H1 (cell line): ENCODE data around the gene TERB2. TPM values are rescaled to one million over a fixed set of nuclear protein-coding genes. Genes with fewer than 3 reads are reported as not detected.
"Not testable (repeated sequence)": the region's sequence is repeated elsewhere in the genome, so short reads cannot be mapped to it uniquely, and the experiment has no call there.

Experiments used
- CTCF ChIA-PET: fragments of 300-600 bp; sonication (Branson Sonifier 250); formaldehyde crosslinking; loops from one replicate; lab custom pipeline; 2021; ENCODE audit not compliant: partially characterized antibody; lab: Charles Lee
- POLR2A ChIA-PET: fragments of 300-600 bp; sonication (Branson Sonifier 250); formaldehyde crosslinking; loops from one replicate; lab custom pipeline; 2021; ENCODE audit warnings: inconsistent platforms; ENCODE audit not compliant: partially characterized antibody; lab: Charles Lee
- DNase-seq, 2 experiments: peaks; one replicate each; pipeline versions ENCODE4 v3.0.0 to v3.0.0-alpha.2; 2010 to 2022; ENCODE audit warnings: low spot score in 2 of 2, low read depth in 1 of 2, mixed read lengths in 1 of 2
- FAIRE-seq: peaks from 2 replicates; lab custom pipeline; 2011; peaks lifted over from hg19 to GRCh38; lab: Jason Lieb, UNC
- H2AFZ ChIP-seq: 2 replicates; pipeline ENCODE4 v1.8.1; 2012; ENCODE audit warnings: low read length, inconsistent platforms
- H2AK5ac ChIP-seq: 2 replicates; pipeline ENCODE4 v1.6.1; 2013; ENCODE audit warnings: low read depth, low read length
- H2BK120ac ChIP-seq: replicated peaks from 2 replicates; pipeline ENCODE3; 2013; ENCODE audit warnings: low read depth, low read length, inconsistent platforms
- H2BK12ac ChIP-seq: 2 replicates; pipeline ENCODE4 v1.6.1; 2013; ENCODE audit warnings: low read depth, low read length
- H2BK15ac ChIP-seq: 2 replicates; pipeline ENCODE4 v1.6.1; 2013; ENCODE audit warnings: low read length
- H2BK20ac ChIP-seq: 2 replicates; pipeline ENCODE4 v1.6.1; 2013; ENCODE audit warnings: low read length
- H2BK5ac ChIP-seq: 2 replicates; pipeline ENCODE4 v1.6.1; 2013; ENCODE audit warnings: low read depth, low read length
- H3K14ac ChIP-seq: 2 replicates; pipeline ENCODE4 v1.6.1; 2013; ENCODE audit warnings: inconsistent platforms; ENCODE audit not compliant: insufficient read length
- H3K18ac ChIP-seq: 2 replicates; pipeline ENCODE4 v1.6.1; 2013; ENCODE audit warnings: low read length; ENCODE audit errors: extremely low read depth
- H3K23ac ChIP-seq: 2 replicates; pipeline ENCODE4 v1.6.1; 2013; ENCODE audit warnings: inconsistent platforms; ENCODE audit not compliant: insufficient read length
- H3K23me2 ChIP-seq: 2 replicates; pipeline ENCODE4 v1.6.1; 2013; ENCODE audit warnings: low read depth, low read length
- H3K27ac ChIP-seq: 2 replicates; pipeline ENCODE4 v1.6.1; 2011; ENCODE audit warnings: low read depth, low read length, inconsistent platforms
- H3K27me3 ChIP-seq, 4 experiments: replicated peaks in 1 of 4; 1 replicate in 1 of 4; 2 replicates in 3 of 4; pipeline versions ENCODE4 v1.6.1 to v1.8.1; 2011 to 2013; ENCODE audit warnings: low read length in 3 of 4, mild to moderate bottlenecking in 3 of 4, inconsistent platforms in 2 of 4, mixed read lengths in 2 of 4, moderate library complexity in 1 of 4; ENCODE audit not compliant: control insufficient read depth in 3 of 4, insufficient read depth in 3 of 4; ENCODE audit errors: extremely low read depth in 1 of 4
- H3K36me3 ChIP-seq, 4 experiments: 2 replicates each; pipeline versions ENCODE4 v1.6.1 to v1.8.1; 2011 to 2013; ENCODE audit warnings: mild to moderate bottlenecking in 4 of 4, low read length in 3 of 4, moderate library complexity in 2 of 4, control low read depth in 1 of 4, inconsistent platforms in 1 of 4; ENCODE audit not compliant: insufficient read depth in 4 of 4, control insufficient read depth in 2 of 4
- H3K4ac ChIP-seq: replicated peaks from 2 replicates; pipeline ENCODE3; 2013; ENCODE audit warnings: low read length, low read depth, mixed read lengths, inconsistent platforms; ENCODE audit not compliant: insufficient read length
- H3K4me1 ChIP-seq, 4 experiments: replicated peaks in 1 of 4; 1 replicate in 1 of 4; 2 replicates in 3 of 4; pipeline versions ENCODE4 v1.6.1 to v1.8.1; 2011 to 2013; ENCODE audit warnings: low read length in 3 of 4, inconsistent platforms in 2 of 4, mixed read lengths in 1 of 4; ENCODE audit not compliant: insufficient read depth in 4 of 4, control insufficient read depth in 3 of 4
- H3K4me2 ChIP-seq, 2 experiments: 2 replicates each; pipeline versions ENCODE4 v1.6.1 to v1.8.1; 2011 to 2013; ENCODE audit warnings: low read depth in 2 of 2, low read length in 2 of 2, control low read depth in 1 of 2, inconsistent platforms in 1 of 2, mild to moderate bottlenecking in 1 of 2; ENCODE audit not compliant: insufficient read depth in 1 of 2
- H3K4me3 ChIP-seq, 4 experiments: fragments of 200-600, 300-600 bp in 1 of 4; sonication (generic), shearing (Covaris generic), sonication (Bioruptor Twin) in 1 of 4; 2 replicates each; pipeline versions ENCODE4 v1.5.1 to v1.8.1; 2011 to 2016; ENCODE audit warnings: low read length in 4 of 4, low read depth in 3 of 4, control low read depth in 2 of 4, inconsistent platforms in 2 of 4, mild to moderate bottlenecking in 2 of 4, mixed read lengths in 1 of 4, moderate library complexity in 1 of 4; ENCODE audit not compliant: insufficient read depth in 2 of 4; ENCODE audit errors: extremely low read depth in 1 of 4
- H3K56ac ChIP-seq: replicated peaks from 2 replicates; pipeline ENCODE3; 2013; ENCODE audit warnings: low read depth, mild to moderate bottlenecking, mixed read lengths, low read length, inconsistent platforms; ENCODE audit not compliant: insufficient read length
- H3K79me1 ChIP-seq: 2 replicates; pipeline ENCODE4 v1.6.1; 2013; ENCODE audit warnings: low read depth, low read length, control low read depth
- H3K79me2 ChIP-seq, 2 experiments: 2 replicates each; pipeline versions ENCODE4 v1.6.1 to v1.8.1; 2012 to 2013; ENCODE audit warnings: low read length in 2 of 2, mild to moderate bottlenecking in 2 of 2, inconsistent platforms in 1 of 2; ENCODE audit not compliant: insufficient read depth in 2 of 2, control insufficient read depth in 1 of 2
- H3K9ac ChIP-seq, 4 experiments: replicated peaks in 1 of 4; 1 replicate in 1 of 4; 2 replicates in 3 of 4; pipeline versions ENCODE4 v1.6.1 to v1.8.1; 2011 to 2013; ENCODE audit warnings: low read depth in 3 of 4, low read length in 3 of 4, control low read depth in 2 of 4, mild to moderate bottlenecking in 2 of 4, moderate library complexity in 2 of 4, inconsistent platforms in 1 of 4; ENCODE audit errors: extremely low read depth in 1 of 4
- H3K9me3 ChIP-seq, 2 experiments: 2 replicates each; pipeline versions ENCODE4 v1.6.1 to v1.8.1; 2012 to 2013; ENCODE audit warnings: mild to moderate bottlenecking in 2 of 2, moderate library complexity in 2 of 2, control low read depth in 1 of 2, inconsistent platforms in 1 of 2, low read depth in 1 of 2, low read length in 1 of 2, mixed read lengths in 1 of 2; ENCODE audit not compliant: insufficient read depth in 2 of 2
- H4K20me1 ChIP-seq, 2 experiments: replicated peaks in 1 of 2; 2 replicates each; pipeline versions ENCODE3 to v1.8.1; 2011 to 2013; ENCODE audit warnings: inconsistent platforms in 2 of 2, low read length in 2 of 2, mild to moderate bottlenecking in 1 of 2; ENCODE audit not compliant: insufficient read depth in 2 of 2, control insufficient read depth in 1 of 2
- H4K5ac ChIP-seq: 2 replicates; pipeline ENCODE4 v1.6.1; 2013; ENCODE audit warnings: low read length, low read depth, mixed read lengths, inconsistent platforms; ENCODE audit not compliant: insufficient read length
- H4K8ac ChIP-seq: 2 replicates; pipeline ENCODE4 v1.8.0; 2013; ENCODE audit warnings: mild to moderate bottlenecking, moderate library complexity, low read length, inconsistent platforms; ENCODE audit not compliant: insufficient read depth; ENCODE audit errors: extremely low read depth
- H4K91ac ChIP-seq: replicated peaks from 2 replicates; pipeline ENCODE3; 2013; ENCODE audit warnings: low read length, mixed read lengths, inconsistent platforms; ENCODE audit not compliant: insufficient read length
- WGBS, 2 experiments: shearing (Covaris generic) in 1 of 2; methylation state at CpG; one replicate each; pipeline versions ENCODE4 v1.1.6 to v1.1.7; 2013 to 2015; ENCODE audit warnings: low lambda C conversion rate in 2 of 2, mixed read lengths in 2 of 2, inconsistent platforms in 1 of 2, low coverage in 1 of 2, missing lambda C conversion rate in 1 of 2; ENCODE audit not compliant: insufficient replicate concordance in 2 of 2, insufficient coverage in 1 of 2, insufficient read length in 1 of 2; ENCODE audit errors: extremely low coverage in 1 of 2, missing lambda C conversion rate in 1 of 2; 5-methylcytosine and 5-hydroxymethylcytosine counted together
- polyA plus RNA-seq, 7 experiments: library from polyadenylated mRNA; depleted of rRNA in 3 of 7; stranded (reverse) in 5 of 7; unstranded in 2 of 7; fragments of >200 nt in 5 of 7; fragments of 200-250 nt in 2 of 7; gene quantifications; 1 replicate in 5 of 7; 2 replicates in 1 of 7; 4 replicates in 1 of 7; pipeline versions ENCODE4 v1.2.1 to v1.2.3, GENCODE V29; 2011 to 2013; ENCODE audit warnings: missing spikeins in 2 of 7, mixed read lengths in 2 of 7
- total RNA-seq: library from RNA; stranded (reverse); fragmentation: NEBNext Ultra II Directional; extraction: Animal tissue kit (Norgen Biotek cat#: 25700); gene quantifications from 2 replicates; pipeline ENCODE4 v1.2.1, GENCODE V29; 2021

Gene TERB2
- total and polyA plus RNA-seq, 2 of the 8 experiments (the other 6 are each of a cell fraction or from before 2014, with no cell fraction given) = not detected

- H2BK120ac ChIP-seq, H3K27me3 ChIP-seq, H3K23ac ChIP-seq, H3K79me1 ChIP-seq, H3K9me3 ChIP-seq, H2BK15ac ChIP-seq, H3K4ac ChIP-seq, H3K36me3 ChIP-seq, H4K91ac ChIP-seq, H3K14ac ChIP-seq, H3K27ac ChIP-seq, H3K23me2 ChIP-seq, H4K20me1 ChIP-seq, POLR2A ChIA-PET, H3K4me2 ChIP-seq, DNase-seq, H3K18ac ChIP-seq, H4K5ac ChIP-seq, H3K4me3 ChIP-seq, H3K4me1 ChIP-seq, H2BK20ac ChIP-seq, H3K79me2 ChIP-seq, H2BK5ac ChIP-seq, H3K9ac ChIP-seq, H2BK12ac ChIP-seq, H2AFZ ChIP-seq, H3K56ac ChIP-seq, H2AK5ac ChIP-seq, FAIRE-seq, CTCF ChIA-PET, H4K8ac ChIP-seq: not testable (repeated sequence)
- 94% methylated on average over 1 of the region's 1 CpG; no CpG with 5 or more reads in 1 of the 2 experiments for WGBS, 2 experiments
Observed at GRCh38 chr15:45001180-45001579, 44.7 kb downstream of the TERB2 start.

DNA sequence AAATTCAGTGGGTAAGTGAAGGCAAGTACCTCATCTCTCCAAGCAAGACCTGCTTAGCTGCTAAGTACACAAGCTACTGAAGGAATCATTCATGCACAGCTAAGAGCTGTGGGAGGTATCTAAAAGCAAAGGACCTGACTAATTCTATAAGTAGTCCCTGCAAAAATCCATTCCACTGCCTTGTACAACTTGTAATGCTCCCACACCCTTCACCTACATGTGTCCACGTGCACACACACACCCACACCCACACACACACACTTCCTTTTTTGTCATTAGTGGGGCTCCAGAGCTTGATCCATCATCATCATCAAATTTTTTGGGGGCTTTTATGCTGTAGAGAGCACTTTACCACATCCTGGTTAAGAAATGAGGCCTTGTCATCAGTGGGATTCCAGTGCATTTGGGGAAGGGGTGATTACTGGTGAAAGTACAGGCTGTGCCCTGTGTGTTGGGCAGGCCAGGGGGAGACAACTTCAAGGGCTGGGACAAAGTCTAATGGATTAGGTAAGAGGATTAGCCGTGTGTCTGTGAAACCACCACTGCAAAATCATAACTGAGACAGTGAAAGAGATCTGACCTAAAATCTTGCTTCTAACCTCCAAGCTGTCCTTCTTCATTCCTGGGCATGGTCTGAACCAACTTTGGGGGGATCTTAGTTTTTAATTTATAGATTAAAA lies 47.4 kb downstream of the TERB2 start:
- H3K4me3 ChIP-seq, H3K27me3 ChIP-seq, H3K79me1 ChIP-seq, H3K9ac ChIP-seq, H3K18ac ChIP-seq, H3K27ac ChIP-seq, H4K91ac ChIP-seq, H3K9me3 ChIP-seq, H3K4me2 ChIP-seq, H3K4ac ChIP-seq, H3K36me3 ChIP-seq, H3K4me1 ChIP-seq, H2BK12ac ChIP-seq, H4K5ac ChIP-seq, H4K8ac ChIP-seq, DNase-seq, H2BK120ac ChIP-seq, H2BK5ac ChIP-seq, H2BK20ac ChIP-seq, H3K14ac ChIP-seq, H4K20me1 ChIP-seq, POLR2A ChIA-PET, H3K79me2 ChIP-seq, H2BK15ac ChIP-seq, H2AFZ ChIP-seq, H3K23ac ChIP-seq, H3K23me2 ChIP-seq, H3K56ac ChIP-seq, FAIRE-seq, H2AK5ac ChIP-seq: not testable (repeated sequence)
- CTCF ChIA-PET = interaction anchor here (1.6 kb wide), 1 partner anchor 33 kb away, joined by 3 read pairs; no protein-coding TSS in a partner anchor
- 83% methylated on average over 2 of the region's 2 CpGs; no CpG with 5 or more reads in 1 of the 2 experiments for WGBS, 2 experiments
